Activated effector memory CD4-positive, alpha-beta T cell treated with anti-CD3 and anti-CD28 coated beads, Interleukin-2, amount 50 U/mL, for 16 hours (primary cell): Measurements from ENCODE around the gene DHODH.
"Not testable (repeated sequence)": the region's sequence is repeated elsewhere in the genome, so short reads cannot be mapped to it uniquely, and the experiment has no call there.

Source experiments
- DNase-seq: peaks from one replicate; pipeline ENCODE4 v3.0.0-alpha.2; 2020

DHODH gene

DNA sequence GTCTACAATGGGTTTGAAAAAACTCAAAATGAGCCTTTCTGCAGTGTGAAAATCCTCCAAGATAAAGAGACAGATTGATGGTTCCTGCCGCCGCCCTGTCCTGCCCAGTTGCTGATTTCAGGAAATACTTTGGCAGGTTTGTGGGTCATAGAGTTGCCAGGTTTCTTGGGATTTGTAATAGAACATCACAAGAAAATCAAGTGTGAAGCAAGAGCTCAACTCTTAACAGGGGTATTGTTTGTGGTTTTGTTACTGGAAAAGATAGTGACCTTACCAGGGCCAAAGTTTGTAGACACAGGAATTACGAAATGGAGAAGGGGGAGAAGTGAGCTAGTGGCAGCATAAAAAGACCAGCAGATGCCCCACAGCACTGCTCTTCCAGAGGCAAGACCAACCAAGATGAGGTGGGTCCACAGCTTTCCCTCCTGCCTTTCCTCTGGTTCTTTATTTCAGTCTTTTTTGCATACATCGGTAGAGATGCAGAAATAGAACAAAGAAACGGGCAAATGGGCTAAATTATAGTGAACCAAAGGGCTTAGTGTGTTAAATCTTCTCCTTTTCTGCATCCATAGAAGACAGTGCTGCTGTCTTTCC, 45.8 kb downstream of the DHODH start, which contains the start of gene HP:
TSS of gene HP (plus strand) at position 252 of the 594 bp plus-strand sequence. CDS start at position 400, 148 bp downstream.
- DNase-seq: not testable (repeated sequence)

DNA sequence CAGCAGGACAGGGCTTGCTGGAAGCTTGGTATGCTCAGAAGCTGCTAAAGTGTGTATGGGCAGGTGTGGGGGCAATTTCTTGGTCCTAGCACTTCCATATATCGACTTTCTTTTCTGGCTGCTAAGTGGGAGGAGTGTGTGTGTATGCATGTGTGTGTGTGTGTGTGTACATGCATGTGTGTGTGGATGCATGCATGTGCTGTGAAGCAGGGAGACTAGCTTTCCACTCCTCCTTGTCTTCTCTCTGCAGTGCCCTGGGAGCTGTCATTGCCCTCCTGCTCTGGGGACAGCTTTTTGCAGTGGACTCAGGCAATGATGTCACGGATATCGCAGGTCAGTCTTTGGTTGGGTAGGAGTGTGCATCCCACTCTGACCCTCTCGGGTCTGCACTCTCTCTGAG, 47.4 kb downstream of the DHODH start:
- DNase-seq: no peak

DNA sequence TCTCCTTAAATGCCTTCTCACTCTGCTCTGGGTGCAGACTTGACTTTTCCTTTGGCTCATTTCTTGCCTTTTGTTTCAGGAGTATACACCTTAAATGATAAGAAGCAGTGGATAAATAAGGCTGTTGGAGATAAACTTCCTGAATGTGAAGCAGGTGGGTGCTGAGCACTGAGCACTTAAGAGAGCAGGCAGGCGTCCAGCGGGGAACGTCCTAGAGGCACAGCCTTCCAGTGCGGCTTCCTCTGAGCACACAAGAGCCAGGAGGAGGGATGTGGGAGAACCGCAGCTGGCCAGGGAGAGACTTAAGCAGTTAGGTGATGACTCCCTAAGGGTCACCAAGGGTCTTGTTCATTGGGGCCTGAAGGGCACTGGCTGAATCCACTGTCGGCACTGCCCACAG, 48.8 kb downstream of the DHODH start:
- not testable (repeated sequence) for DNase-seq

DNA sequence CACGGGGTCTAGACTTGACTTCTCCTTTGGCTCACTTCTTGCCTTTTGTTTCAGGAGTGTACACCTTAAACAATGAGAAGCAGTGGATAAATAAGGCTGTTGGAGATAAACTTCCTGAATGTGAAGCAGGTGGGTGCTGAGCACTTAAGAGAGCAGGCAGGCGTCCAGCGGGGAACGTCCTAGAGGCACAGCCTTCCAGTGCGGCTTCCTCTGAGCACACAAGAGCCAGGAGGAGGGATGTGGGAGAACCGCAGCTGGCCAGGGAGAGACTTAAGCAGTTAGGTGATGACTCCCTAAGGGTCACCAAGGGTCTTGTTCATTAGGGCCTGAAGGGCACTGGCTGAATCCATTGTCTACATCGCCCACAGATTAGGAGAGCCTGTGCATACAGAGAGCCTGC, 50.5 kb downstream of the DHODH start:
- DNase-seq: not testable (repeated sequence)

DNA sequence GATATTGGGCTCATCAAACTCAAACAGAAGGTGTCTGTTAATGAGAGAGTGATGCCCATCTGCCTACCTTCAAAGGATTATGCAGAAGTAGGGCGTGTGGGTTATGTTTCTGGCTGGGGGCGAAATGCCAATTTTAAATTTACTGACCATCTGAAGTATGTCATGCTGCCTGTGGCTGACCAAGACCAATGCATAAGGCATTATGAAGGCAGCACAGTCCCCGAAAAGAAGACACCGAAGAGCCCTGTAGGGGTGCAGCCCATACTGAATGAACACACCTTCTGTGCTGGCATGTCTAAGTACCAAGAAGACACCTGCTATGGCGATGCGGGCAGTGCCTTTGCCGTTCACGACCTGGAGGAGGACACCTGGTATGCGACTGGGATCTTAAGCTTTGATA, 51.9 kb downstream of the DHODH start:
- no peak for DNase-seq

DNA sequence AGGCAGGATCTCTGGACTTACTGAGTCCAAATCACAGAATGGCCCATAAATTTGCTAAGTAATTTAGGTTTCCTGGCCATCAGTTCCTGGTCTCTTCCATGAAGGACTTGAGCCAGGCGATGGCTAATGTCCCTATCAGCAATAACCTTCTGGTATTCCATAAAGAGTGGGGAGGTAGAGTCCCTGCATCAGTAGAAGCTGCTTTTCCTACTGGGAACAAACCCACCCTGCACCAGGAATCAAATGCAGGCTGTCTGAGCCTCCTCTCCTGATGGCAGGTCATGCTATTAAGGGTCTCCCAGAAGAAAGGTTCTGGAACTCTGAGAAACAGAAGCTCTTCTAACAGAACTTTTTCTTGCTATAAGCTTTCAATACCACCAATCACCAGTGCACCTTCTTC, 53.0 kb downstream of the DHODH start:
- no peak for DNase-seq

DNA sequence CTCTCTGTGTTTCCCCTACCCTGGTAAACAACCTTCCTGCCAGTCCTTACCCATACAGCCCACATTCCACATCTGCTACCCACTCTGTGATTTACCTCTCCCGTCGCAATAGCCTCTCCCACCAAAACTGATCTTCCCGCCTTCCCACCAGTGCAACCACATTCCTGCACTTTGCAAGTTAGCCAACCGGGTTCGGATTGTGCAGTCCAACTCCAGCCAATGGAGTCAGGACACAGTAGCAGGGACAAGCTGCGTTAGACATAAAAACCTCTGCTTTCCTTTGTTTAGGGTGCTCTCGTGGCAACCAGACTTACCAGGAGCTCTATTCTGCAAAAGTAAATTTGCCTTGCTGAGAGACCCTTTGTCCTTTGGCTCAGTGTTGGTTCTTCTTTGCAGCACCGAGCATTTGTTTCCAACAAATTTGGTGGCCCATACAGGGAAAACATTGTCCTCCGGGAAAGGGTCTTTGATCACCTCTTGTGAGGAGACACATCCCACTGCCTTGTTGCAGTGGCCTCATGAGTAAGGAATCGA, 55.9 kb downstream of the DHODH start:
- no peak for DNase-seq

DNA sequence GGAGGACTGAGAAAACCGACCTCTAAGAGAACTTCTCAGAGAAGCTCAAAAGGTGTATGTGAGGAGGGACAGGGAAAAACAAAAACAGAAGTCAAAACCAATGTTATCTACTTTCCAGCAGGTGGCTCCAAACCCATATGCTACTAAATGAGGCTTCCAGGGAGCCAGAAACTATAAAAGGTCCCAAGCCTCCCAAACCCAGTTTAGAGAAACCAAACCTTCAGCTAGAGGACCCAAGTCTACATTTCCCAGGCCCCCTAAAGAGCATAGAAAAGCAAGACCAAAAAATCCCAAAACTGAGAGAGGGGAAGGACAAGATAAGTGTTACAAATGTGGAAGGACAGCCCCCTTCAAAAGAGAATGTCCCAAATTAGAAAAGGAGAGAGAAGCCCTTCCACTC, 58.2 kb downstream of the DHODH start:
- no peak for DNase-seq

DNA sequence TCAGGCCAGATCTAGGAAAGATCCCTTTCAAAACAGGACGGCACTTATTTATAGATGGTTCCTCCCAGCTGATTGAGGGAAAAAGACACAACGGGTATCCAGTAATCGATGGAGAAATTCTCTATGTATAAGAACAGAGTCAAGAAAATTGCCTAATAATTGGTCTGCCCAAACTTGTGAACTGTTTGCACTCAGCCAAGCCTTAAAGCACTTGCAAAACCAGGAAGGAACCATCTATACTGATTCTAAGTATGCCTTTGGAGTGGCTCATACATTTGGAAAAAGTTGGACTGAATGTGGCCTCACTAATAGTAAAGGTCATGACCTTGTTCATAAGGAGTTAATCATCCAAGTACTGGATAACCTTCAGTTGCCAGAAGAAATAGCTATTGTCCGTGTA, 60.4 kb downstream of the DHODH start:
- DNase-seq: no peak

DNA sequence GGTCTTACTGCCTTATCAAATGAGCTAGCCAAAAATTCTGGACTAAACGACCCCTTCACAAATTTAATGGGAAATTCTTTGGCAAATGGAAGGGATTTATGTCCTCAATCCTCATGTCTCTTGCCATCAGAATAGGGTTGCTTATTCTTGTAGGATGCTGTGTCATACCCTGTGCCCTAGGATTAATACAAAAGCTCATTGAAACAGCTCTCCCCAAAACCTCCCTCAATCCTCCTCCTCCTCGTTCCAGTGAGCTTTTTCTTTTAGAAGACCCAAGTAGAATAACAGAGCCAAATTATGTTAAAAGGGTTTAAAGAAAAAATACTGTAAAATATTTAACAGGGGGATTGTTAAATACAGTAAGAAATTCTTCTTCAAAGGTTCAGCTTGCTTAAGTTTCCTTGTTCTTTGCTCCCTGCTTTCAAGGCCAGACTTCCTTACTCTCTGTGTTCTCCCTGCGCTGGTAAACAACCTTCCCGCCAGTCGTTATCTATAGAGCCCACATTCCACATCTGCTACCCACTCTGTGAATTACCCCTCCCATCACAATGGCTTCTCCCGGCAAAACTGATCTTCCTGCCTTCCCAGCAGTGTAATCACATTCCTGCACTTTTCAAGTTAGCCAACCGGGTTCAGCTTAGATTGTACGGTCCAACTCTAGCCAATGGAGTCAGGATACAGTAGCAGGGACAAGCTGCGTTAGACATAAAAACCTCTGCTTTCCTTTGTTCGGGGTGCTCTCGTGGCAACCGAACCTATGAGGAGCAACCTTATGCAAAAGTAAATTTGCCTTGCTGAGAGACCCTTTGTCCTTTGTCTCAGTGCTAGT, 64.2 kb downstream of the DHODH start:
- DNase-seq: no peak

DNA sequence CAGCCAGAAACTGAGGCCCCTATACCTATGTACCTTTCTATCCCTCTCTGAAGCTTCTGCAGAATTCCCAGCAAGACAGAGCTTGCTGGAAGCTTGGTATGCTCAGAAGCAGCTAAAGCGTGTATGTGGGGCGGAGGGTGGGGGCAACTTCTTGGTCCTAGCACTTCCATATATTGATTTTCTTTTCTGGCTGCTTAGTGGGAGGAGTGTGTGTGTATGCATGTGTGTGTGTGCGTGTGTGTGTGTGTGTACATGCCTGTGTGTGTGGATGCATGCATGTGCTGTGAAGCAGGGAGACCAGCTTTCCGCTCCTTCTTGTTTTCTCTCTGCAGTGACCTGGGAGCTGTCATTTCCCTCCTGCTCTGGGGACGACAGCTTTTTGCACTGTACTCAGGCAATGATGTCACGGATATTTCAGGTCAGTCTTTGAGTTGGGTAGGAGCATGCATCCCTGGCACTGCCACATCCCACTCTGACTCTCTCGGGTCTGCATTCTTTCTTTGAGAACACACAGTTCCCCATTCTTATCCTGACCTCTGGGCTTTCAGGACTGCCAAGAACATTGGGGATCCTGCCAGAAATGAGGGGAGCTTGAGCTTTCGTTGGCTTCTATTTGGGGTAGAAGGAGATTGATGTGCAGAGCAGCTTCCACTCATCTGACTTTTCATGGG, 65.2 kb downstream of the DHODH start:
- DNase-seq: no peak

DNA sequence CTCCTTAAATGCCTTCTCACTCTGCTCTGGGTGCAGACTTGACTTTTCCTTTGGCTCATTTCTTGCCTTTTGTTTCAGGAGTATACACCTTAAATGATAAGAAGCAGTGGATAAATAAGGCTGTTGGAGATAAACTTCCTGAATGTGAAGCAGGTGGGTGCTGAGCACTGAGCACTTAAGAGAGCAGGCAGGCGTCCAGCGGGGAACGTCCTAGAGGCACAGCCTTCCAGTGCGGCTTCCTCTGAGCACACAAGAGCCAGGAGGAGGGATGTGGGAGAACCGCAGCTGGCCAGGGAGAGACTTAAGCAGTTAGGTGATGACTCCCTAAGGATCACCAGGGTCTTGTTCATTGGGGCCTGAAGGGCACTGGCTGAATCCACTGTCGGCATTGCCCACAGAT, 66.5 kb downstream of the DHODH start:
- DNase-seq: not testable (repeated sequence)
